ENCODE data around the gene FIP1L1.

The FIP1L1 gene

GRCh38 chr4:53477636-53478035 is 100.2 kb downstream of the FIP1L1 start:
- no peak for DNase-seq

DNA sequence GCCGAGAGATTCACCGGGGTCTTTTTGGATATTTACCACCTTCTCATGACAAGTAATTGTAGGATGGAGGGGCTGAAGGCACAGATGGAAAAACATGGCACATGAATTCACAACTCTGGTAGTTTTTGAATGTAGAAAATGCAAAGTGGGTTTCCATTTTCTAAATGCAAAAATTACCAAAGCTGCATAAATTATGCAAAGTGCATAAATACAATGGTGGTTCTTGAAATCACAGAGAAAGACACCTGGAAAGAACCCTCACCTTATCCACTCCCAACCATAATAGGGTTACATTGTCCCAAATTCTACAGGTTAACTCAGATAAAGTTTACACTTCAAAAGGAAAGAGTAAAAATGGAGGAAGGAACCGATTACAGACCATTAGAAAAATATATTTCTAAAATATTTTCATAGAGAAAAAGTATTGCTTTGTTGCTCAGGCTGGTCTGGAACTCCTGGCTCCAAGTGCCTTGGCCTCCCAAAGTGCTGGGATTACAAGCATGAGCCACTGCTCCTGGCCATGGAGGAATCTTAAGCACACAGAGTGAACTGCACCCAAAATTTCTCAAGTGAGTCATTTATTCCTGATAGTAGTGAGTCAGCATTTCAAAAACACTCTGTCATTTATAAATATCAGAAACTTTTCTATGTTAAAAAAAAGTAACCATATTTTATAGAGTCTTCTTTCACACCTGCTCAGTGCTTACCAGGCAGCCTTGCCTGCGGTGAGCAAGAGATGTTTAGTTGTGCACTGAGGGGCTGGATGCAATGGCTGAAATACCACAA is 101.4 kb downstream of the FIP1L1 start:
- no peak for DNase-seq

DNA sequence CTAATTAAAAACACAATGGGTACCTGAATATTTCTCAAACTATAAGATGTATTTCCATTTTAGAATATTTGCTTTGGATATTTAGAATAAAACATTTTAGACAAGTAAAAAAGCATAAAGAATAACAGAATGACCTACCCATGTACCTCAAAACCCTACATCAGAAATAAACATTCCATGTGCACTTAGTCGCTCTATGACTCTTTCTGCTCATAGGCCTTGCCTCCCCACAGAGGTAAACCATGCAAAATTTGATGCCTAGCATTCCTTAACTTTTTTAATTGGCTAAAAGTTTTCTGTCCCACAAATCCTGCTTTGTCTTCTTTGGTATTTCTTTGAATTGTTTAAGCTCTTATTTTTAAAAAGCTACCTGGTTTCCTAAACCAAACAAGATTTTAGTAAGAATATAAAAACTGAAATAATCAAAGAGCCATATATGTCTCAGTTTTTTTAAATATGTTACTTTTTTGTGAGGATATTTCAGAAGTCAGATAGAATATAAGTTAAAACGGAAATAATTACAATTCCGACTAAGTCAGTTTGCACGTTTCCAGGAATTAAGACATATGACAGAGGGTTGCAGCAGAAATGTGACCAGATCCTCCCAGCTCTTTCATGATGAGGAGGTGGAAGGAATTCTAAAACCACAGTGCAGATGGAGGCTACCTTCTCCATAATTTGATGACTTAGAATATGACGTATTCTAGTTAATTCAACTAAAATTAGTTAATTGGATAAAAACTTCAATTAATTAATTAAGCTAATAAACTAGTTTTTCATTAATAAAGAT is 102.5 kb downstream of the FIP1L1 start:
- no peak for DNase-seq

- no peak for DNase-seq
Observed at GRCh38 chr4:53480909-53481308, 103.5 kb downstream of the FIP1L1 start.

DNA sequence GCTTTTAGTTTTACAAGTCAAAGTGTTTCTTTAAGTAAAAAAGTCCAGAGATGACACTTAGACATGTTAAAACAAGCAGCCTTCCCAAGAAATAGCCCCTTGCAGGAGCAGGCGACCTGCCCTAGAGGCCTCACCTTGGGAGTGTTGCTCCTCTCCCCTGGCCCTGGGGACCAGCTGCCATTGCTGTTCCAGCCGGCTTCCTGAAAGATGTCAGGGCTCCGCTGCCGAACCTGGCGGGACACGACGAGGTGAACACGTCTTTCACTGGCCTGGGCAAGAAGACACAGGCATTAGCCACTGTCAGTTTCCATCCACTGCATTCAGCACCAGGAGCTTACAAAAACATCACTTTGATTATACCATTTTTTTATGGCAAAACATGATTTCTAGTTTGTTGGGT is 104.1 kb downstream of the FIP1L1 start:
- DNase-seq = no peak

- no peak for DNase-seq
Observed at GRCh38 chr4:53483250-53483649, 105.8 kb downstream of the FIP1L1 start.

DNA sequence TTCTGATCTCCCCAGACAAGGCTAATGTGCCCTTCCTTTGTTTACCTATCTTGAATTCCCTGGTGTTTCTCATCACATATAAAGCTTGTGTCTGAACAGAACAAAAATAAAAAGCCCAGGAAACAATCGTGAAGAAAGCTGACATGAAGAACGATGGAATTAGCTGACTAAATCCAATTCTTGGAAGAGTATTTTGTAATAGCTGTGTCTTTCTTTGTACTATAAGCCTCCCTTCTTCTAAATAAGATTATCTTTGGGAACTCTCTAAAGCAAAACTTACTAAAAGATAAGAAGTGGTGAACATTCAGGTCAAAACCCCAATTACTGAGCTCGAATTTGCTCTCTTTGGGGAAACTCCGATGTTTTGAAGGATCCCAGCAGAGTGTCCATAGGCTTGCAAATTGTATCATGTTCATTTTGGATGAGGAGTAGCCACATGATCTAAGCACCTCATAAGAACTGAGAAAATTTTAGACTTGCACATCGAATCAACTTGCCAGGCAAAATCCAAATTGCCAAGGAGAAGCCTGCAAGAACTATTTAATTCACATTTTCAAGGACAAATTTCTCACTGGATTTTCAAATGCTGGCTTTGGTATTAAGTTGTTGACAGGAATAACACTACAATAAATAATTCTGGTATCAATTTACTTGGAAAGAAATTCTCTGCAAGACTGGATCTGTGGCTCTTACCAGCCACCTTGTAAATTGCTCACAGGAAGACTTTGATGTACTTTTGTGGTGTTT is 107.6 kb downstream of the FIP1L1 start:
- no peak for DNase-seq

DNA sequence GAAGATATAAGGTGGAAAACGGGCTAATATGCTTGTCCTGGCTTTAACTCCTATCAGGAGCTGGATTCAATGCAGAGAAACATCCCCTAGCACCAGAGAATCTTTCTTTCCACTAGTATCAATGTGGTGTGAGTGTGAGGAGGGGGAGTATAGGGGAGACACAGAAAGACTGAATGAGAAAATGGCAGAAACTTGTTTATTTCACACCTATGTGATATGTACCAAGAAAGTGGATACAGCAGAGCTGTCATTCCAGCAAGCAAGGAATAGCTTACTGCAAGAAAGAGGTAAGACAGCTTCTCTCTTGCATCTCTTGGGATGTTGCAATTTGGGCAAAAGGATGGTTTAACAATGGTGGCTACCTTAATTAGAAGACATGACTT is 108.2 kb downstream of the FIP1L1 start:
- no peak for DNase-seq

DNA sequence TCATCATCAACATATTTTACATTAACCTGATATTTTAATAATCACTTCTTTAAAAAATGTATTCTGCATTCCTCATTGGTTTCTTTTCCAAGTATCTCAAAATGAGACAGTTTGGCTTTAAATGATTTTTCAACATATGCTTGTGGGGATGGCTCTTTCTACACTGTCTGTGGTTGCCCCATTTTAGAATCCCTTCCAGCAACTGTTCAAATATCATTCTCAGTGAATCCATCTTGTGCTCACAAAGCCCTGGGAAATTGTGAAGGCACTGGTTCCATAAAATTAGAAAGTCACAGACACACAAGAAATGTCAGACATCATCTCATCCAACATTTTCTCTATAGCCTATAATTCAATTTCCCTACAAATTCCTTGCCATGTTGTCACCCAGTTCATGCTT is 110.3 kb downstream of the FIP1L1 start:
- DNase-seq = no peak

- no peak for DNase-seq
Observed at GRCh38 chr4:53489279-53489889, 111.9 kb downstream of the FIP1L1 start.

- no peak for DNase-seq
Observed at GRCh38 chr4:53490161-53490956, 112.9 kb downstream of the FIP1L1 start.

GRCh38 chr4:53490965-53491622 is 113.7 kb downstream of the FIP1L1 start:
- no peak for DNase-seq

DNA sequence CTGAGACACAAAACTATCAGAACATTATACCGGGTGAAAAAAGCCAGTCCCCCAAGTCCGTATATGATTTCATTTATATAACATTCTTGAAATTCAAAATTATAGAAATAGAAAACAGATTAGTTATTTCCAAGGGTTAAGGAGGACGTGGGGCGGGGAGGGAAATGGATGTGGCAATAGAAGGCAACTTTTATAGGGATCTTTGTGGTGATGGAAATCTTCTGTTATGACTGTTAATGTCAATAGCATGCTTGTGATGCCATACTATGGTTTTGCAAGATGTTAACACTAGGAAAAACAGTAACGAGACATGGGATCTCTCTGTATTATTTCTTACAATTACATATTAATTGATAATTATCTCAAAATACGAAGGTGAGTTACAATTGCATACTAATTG is 117.4 kb downstream of the FIP1L1 start:
- DNase-seq = no peak

DNA sequence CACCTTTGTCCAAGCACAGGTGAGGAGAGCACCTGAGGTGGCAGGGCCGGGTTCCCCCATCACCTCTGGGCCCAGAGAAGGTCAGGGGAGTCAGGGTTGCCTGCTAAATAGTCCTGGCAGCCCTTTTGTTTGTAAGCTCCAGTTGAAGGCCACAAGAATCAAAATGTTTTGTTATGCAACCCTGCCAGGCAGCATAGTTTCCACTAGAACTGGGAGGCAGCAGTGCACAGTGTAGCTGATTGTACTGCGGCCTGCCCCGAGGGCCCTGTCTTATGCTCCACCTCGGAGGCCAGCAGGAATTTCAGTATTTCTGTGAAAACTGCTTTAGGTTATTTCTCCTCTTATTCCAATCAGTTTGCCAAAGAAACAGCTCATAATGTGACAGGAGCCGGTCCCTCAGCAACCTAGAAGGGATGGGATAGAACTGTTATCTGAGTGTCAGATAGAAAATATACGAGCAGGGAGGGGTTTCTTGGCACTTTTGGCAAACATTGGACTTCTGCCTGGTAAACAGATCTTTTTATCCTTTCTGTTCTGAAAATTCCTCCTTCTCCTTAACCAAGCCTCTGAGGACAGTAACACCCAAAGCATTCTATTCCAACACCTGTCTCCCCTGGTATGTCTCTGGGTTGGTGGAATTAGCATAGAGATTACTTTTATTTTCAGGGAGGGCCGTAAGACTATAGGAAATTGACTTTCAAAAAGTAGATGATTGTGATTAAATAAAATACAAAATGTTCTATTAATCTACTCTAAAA is 120.2 kb downstream of the FIP1L1 start:
- no peak for DNase-seq

- DNase-seq = no peak
Observed at GRCh38 chr4:53498706-53499105, 121.3 kb downstream of the FIP1L1 start.

DNA sequence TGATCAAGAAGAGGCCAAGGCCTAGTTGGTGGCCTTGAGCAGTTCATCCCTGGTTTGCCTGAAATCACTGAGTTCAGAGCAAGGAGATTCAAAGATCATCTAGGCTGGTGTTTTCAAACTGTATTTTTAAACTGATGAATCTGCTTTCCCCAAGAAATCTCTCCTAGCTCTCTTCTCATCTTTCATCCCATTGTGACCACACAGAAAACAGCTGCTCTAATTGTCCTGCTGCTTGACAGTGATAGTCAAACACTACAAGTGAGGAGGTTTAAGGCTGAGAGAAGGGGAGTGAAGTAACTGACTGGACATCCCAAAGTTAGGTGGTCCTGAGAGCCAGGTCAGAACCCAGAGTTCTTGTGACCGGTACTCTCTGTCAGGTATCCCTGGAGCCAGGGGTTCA is 122.3 kb downstream of the FIP1L1 start:
- DNase-seq = no peak

DNA sequence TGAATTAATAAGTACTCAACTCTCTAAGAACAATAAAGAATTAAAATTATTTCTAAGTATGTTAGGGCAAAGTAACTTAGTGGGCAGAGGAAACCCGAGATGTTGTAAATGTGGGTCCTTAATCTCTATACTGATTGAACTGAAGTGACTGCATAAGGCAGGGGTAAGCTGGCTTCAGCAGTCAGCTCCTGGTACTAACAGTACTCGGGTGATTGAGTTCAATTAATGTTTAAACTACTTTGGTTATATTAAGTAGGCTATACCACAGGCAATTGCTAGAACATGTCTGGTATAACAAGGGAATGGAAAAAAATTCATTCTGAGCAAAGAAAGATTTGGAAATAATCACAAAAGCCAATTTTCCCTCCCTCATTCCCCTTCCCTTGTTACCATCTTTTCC is 123.1 kb downstream of the FIP1L1 start:
- DNase-seq = no peak

DNA sequence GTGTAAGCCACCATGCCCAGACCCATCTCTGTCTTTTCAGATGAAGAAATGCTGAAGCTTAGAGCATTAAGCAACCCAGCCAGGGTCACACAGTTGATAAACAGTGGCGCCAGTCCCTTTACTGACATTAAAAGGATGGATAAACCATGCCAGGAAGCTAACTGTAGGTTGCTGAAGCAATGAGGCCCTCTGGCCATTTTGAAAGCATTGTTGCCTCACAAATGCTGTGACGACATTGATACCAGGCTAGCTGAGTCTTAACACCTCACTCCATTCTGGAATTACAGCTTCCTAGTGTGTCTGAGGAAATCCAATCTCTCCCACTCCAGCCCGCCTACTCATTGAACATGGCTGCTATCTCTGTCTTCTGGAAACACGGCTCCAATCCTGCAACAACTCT is 124.1 kb downstream of the FIP1L1 start:
- DNase-seq = no peak

GRCh38 chr4:53502094-53502493 is 124.7 kb downstream of the FIP1L1 start:
- no peak for DNase-seq

- DNase-seq = no peak
Observed at GRCh38 chr4:53505947-53506346, 128.5 kb downstream of the FIP1L1 start.

GRCh38 chr4:53507058-53507457 is 129.6 kb downstream of the FIP1L1 start:
- DNase-seq = no peak

All from NCI-H524 treated with DMSO at 0.1 percent for 48 hours (cell line).